ENCODE measurements around the gene CLSTN2. TPM values are rescaled to one million over a fixed set of nuclear protein-coding genes. Genes with fewer than 3 reads are reported as not detected.

Gene CLSTN2
- total RNA-seq, 1 donor from 2014 or later: 9.7 TPM

DNA sequence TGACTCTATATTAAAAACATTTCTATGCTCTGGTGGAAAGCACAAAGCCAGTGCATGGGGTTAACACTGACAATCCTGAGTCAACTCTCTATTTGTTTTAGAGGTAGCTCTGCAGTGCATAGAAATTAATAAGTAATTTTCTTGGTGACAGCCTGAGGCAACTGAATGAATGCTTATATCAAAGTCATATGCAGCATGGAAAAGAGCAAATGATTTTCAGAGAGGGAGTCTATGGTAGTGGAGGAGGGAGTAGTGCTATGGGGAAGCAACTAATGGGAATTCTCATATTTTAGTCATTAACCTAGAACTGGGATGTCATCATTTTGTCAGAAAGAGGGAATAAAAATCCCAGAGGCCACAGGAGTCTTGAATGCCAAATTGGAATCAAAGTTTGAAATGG, 99.1 kb downstream of the CLSTN2 start:
- TF ChIP-seq, protein P1, sequence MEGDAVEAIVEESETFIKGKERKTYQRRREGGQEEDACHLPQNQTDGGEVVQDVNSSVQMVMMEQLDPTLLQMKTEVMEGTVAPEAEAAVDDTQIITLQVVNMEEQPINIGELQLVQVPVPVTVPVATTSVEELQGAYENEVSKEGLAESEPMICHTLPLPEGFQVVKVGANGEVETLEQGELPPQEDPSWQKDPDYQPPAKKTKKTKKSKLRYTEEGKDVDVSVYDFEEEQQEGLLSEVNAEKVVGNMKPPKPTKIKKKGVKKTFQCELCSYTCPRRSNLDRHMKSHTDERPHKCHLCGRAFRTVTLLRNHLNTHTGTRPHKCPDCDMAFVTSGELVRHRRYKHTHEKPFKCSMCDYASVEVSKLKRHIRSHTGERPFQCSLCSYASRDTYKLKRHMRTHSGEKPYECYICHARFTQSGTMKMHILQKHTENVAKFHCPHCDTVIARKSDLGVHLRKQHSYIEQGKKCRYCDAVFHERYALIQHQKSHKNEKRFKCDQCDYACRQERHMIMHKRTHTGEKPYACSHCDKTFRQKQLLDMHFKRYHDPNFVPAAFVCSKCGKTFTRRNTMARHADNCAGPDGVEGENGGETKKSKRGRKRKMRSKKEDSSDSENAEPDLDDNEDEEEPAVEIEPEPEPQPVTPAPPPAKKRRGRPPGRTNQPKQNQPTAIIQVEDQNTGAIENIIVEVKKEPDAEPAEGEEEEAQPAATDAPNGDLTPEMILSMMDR (conservative IDR thresholded peaks at IDR 0.05; ENCODE audit: low read depth, low read length): no peak
- DNase-seq (ENCODE audit: low read depth): no peak
- no peak overlapping the region for H3K4me3 ChIP-seq (ENCODE audit: low read depth, low read length)

DNA sequence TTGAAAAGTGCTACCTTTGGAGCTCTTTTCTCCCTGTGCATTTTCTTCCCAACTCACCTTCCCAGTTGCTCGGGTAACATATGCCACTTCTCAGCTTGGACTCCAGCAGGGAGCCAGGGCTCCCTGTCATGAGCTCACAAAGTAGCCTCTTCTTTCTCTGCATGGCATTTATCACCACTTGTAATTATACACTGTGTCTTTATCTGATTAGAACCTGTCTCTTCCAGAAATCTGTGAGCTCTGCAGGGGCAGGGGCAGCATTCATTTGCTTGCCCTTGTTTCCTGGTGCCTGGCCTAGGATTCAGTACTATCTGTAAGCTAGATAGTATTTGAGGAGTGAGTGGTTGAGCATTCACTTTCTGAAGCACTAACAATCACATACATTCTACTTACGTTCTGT, 100.9 kb downstream of the CLSTN2 start:
- DNase-seq (ENCODE audit: low read depth): no peak
- TF ChIP-seq, protein P1 (conservative IDR thresholded peaks at IDR 0.05; ENCODE audit: low read depth, low read length): no peak
- no peak overlapping the region for H3K4me3 ChIP-seq (ENCODE audit: low read depth, low read length)

DNA sequence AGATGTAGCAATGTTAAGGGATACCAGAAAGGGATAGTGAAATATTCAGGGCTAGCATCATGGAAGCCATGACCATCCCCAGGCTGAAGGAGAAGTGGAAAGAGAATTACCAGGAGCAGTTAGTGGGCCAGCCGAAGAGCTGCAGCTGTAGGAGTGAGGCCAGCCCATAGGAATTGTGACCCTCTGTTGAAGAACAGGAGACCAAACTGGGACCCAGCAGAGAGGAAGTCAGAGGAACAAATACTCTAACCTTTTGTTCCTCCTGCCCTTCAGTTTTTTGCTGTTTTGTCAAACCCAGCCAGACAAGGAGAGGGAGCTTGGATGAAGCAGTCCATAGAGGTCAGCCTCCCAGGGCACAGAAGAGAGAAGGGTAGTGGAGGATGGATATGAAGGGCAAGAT, 115.4 kb downstream of the CLSTN2 start:
- no peak overlapping the region for H3K4me3 ChIP-seq (ENCODE audit: low read depth, low read length)
- TF ChIP-seq, protein P1 (conservative IDR thresholded peaks at IDR 0.05; ENCODE audit: low read depth, low read length): no peak
- DNase-seq (ENCODE audit: low read depth): no peak

DNA sequence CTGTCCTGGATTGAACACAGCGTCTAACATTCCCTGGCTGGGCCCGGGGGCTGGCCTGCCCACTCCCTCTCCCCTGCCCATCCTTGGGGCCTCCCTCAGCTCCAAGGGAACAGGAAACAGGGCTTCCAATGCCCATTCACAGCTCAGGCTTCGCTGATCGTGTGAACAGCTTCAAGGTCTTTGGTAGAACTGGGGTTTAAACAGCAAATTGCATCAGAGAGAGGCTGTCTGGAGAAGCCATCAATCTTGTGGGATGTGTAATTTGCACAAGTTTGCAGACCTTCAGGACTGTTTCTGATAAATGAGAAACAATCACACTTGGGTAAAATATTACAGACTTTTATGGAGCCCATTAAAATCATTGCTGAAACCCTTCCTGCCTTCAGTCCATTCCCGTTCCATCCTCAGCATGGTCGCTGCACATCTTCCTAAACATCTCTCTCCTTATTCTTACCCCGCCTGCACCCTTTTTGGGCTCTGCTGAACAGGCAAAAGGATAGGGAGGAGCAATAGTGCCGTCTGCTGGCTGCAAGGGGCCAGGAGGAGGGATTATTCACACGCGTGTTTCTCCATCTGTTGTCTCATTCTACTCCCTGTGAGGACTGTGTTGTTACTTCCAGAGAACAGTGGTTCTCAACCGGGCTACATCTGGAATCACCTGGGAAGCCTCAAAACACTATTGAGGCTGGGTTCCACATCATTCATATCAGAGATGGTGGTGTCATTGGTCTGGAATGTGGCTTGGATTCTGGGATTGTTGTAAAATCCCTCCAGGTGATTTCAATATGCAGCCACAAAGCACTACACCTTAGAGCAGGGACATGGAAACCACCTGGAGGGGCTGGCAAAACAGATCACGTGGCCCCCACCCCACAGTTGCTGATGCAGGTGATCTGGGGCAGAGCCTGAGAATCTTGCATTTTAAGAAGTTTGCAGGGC, 116.3 kb downstream of the CLSTN2 start:
- TF ChIP-seq, protein P1 (conservative IDR thresholded peaks at IDR 0.05; ENCODE audit: low read depth, low read length): peak; percentile 59
- no peak overlapping the region for H3K4me3 ChIP-seq (ENCODE audit: low read depth, low read length)
- DNase-seq (ENCODE audit: low read depth): no peak

DNA sequence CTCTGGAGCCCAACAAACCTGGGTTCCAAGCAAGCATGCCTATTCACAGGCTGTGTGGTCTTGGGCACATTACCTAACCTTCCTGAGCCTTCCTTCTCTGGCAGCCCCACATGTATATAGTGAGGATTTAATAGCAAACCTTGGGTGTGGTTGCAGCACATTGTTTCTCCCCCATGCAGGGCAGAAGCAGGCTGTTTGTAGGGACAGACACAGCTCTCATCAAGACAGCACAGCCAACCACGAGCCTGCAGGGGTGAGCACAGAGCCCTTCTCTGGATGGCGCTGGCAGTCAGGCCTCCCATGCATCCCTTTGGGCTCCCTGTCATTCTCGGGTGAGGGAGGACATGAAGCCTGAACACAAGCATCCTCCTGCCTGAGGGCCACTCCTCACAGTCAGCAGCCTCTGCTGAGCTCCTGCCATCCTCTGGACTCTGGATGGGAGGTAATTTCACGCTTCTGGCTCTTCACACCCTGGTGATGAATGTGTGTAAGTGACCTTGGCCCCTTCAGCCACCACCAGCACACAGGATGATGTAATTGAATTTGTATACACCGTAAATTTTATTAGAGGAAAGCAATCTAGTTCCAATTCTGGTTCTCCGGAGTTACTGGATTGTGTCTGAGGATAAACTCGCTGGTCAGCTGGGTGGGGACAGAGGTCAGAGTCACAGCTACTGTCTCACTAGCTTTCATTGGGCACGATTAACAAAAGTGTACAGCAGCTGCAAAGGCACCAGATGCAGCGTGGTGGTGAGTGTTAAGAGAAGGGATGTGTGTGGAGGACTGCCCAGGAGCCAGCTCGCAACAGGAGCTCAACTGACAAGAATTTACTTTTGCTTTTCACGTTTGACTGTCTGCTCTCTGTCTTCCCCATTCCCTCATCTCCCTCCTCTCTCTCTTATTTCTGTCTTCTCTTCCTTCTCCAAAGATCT, 118.1 kb downstream of the CLSTN2 start:
- peak; percentile 12 for DNase-seq (ENCODE audit: low read depth)

DNA sequence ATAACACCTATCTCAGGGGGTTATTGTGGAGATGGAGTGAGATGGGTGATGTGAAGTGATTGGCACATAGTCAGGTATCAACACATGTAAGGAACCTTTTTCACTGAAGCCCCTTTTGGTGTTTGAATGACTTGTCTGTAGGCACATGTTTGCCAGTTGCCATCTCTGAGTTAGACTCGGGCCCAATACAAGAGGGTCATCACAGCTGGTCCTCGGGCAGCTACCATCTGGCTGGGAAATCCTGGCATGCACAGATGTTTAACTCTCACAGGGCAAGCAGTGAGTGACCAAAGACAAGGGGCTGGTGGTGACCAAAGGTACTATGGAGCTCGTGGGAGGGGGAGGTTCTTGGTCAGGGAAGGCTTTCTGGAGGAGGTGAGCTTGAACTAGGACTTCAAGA, 118.8 kb downstream of the CLSTN2 start:
- TF ChIP-seq, protein P1 (conservative IDR thresholded peaks at IDR 0.05; ENCODE audit: low read depth, low read length): no peak
- H3K4me3 ChIP-seq (ENCODE audit: low read depth, low read length): no peak overlapping the region
- no peak for DNase-seq (ENCODE audit: low read depth)

More for the DNA sequence above, 118.1 kb downstream of the CLSTN2 start:
- no peak overlapping the region for H3K4me3 ChIP-seq (ENCODE audit: low read depth, low read length)
- TF ChIP-seq, protein P1 (conservative IDR thresholded peaks at IDR 0.05; ENCODE audit: low read depth, low read length): no peak
